Loucy (cell line): ENCODE results near the gene EHBP1L1.

Source experiments
- CTCF ChIP-seq: fragments of 200-600 bp; sonication (generic); conservative IDR thresholded peaks from 2 replicates; pipeline ENCODE4 v1.5.1; 2014; ENCODE audit warnings: mild to moderate bottlenecking, antibody characterized with exemption, low read length
- EZH2phosphoT487 ChIP-seq: fragments of 200-600 bp; IDR thresholded peaks from 2 replicates; pipeline ENCODE4 v1.6.1; 2018; ENCODE audit warnings: antibody characterized with exemption, mild to moderate bottlenecking, moderate library complexity, borderline replicate concordance

- peak; percentile 62 for TF ChIP-seq CTCF
- no peak for TF ChIP-seq EZH2phosphoT487
Measured at GRCh38 chr11:65530157-65530496, 45.7 kb upstream of the EHBP1L1 start.
